ENCODE results near the gene GXYLT2.

Gene GXYLT2

DNA sequence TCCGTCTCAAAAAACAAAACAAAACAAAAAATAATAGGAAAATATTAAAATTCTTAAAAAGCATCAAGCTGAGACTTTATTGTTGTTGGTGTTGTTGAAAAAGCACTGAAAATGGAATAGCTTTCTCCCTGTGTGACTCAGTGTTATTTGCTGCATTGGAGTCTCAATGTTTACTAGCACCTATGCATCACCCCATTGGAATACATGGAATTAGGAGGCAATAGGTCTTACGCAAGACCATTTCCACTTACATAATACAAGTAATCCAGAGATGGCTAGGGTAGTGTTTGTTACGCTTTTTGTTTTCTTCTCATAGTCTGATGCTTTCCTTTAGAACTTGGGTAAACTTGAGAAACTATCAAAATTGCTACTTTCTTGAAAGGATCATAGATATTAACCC, 15.2 kb downstream of the GXYLT2 start:
- Histone ChIP-seq H3K79me2 (ENCODE audit: insufficient read depth, low read length) (peaks cover 88% of the 10 kb centered on the region), H3K4me1 (ENCODE audit: insufficient read depth, low read length) (no peaks in the 10 kb centered on the region), H4K20me1 (ENCODE audit: insufficient read depth, low read length) (peaks cover 16% of the 10 kb centered on the region; the same call in 1 of the 2 replicates), H3K9ac (ENCODE audit: low read depth, low read length) (no peak overlapping the region), H3K4me2 (ENCODE audit: insufficient read depth, low read length) (no peak overlapping the region), H3K27me3 (ENCODE audit: insufficient read depth, low read length, poor library complexity) (no peaks in the 10 kb centered on the region), H2AFZ (ENCODE audit: low read depth, low read length) (no peak overlapping the region), H3K27ac (ENCODE audit: low read length) (no peak overlapping the region), H3K36me3 (ENCODE audit: insufficient read depth, low read length) (peaks cover 34% of the 10 kb centered on the region), H3K4me3 (ENCODE audit: low read depth in 1 of 2, low read length in 2 of 2) (no peak overlapping the region), H3K9me3 (ENCODE audit: insufficient read depth, low read length, severe bottlenecking) (no peaks in the 10 kb centered on the region)
- DNase-seq (no peak), ATAC-seq (ENCODE audit: insufficient read depth, low read depth) (no peak)
- TF ChIP-seq, protein P1, sequence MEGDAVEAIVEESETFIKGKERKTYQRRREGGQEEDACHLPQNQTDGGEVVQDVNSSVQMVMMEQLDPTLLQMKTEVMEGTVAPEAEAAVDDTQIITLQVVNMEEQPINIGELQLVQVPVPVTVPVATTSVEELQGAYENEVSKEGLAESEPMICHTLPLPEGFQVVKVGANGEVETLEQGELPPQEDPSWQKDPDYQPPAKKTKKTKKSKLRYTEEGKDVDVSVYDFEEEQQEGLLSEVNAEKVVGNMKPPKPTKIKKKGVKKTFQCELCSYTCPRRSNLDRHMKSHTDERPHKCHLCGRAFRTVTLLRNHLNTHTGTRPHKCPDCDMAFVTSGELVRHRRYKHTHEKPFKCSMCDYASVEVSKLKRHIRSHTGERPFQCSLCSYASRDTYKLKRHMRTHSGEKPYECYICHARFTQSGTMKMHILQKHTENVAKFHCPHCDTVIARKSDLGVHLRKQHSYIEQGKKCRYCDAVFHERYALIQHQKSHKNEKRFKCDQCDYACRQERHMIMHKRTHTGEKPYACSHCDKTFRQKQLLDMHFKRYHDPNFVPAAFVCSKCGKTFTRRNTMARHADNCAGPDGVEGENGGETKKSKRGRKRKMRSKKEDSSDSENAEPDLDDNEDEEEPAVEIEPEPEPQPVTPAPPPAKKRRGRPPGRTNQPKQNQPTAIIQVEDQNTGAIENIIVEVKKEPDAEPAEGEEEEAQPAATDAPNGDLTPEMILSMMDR (IDR thresholded peaks at IDR 0.05; ENCODE audit: borderline replicate concordance, extremely low read depth, low read length, poor library complexity, severe bottlenecking): no peak
- TF ChIP-seq EZH2 (IDR thresholded peaks at IDR 0.05; ENCODE audit: borderline replicate concordance, low read depth, low read length, severe bottlenecking): no peak

DNA sequence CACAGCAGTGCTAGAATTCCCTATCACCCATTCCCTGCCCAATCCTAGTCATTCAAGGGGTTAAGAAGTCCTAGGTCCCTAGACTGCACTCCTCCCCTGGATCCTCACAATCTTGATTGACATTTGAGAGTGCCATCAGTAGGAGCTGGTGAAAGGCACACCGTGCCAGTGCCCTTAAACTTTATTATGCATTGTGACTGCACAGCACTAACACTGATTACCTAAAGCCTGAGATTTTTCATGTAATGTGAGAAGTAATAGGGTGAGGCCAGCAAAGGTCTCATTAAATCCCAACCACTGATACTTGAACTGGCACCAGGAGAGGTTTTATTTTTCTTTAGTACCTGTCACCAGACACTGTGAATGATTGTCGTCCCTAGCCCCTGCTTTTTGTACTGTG, 16.3 kb downstream of the GXYLT2 start:
- no peak overlapping the region for H3K4me2 ChIP-seq (ENCODE audit: insufficient read depth, low read length)
- H2AFZ ChIP-seq (ENCODE audit: low read depth, low read length): no peak overlapping the region
- ATAC-seq (ENCODE audit: insufficient read depth, low read depth) (no peak), DNase-seq (no peak)
- TF ChIP-seq, protein P1 (IDR thresholded peaks at IDR 0.05; ENCODE audit: borderline replicate concordance, extremely low read depth, low read length, poor library complexity, severe bottlenecking): no peak
- no peak for TF ChIP-seq EZH2 (IDR thresholded peaks at IDR 0.05; ENCODE audit: borderline replicate concordance, low read depth, low read length, severe bottlenecking)
- H4K20me1 ChIP-seq (ENCODE audit: insufficient read depth, low read length): peaks cover 16% of the 10 kb centered on the region; the same call in 1 of the 2 replicates
- no peak overlapping the region for H3K4me3 ChIP-seq (ENCODE audit: low read depth in 1 of 2, low read length in 2 of 2)
- H3K79me2 ChIP-seq (ENCODE audit: insufficient read depth, low read length): peaks cover 77% of the 10 kb centered on the region
- no peaks in the 10 kb centered on the region for H3K27me3 ChIP-seq (ENCODE audit: insufficient read depth, low read length, poor library complexity)
- peaks cover 34% of the 10 kb centered on the region for H3K36me3 ChIP-seq (ENCODE audit: insufficient read depth, low read length)
- no peak overlapping the region for H3K27ac ChIP-seq (ENCODE audit: low read length)
- H3K9me3 ChIP-seq (ENCODE audit: insufficient read depth, low read length, severe bottlenecking): no peaks in the 10 kb centered on the region
- no peak overlapping the region for H3K9ac ChIP-seq (ENCODE audit: low read depth, low read length)
- H3K4me1 ChIP-seq (ENCODE audit: insufficient read depth, low read length): no peaks in the 10 kb centered on the region

DNA sequence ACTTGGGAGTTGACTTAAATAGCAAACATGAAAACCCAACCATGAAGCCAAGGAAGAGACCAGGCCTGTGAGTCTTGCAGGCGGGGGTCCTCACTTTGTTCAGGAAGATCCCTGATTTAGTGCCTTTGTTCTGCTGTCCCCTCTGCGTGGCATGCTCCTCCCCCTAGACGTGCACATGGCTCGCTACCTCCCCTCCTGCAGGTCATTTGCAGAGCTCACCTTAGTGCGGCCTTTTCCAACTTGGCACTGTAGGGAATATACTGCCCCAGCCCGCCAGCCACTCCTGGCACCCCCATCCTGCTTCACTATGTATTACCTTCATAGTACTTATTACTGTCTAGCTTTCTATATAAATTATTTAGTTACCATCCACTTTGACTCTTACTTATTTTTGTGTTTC, 18.3 kb downstream of the GXYLT2 start:
- Histone ChIP-seq H3K27ac (ENCODE audit: low read length) (no peak overlapping the region), H3K4me2 (ENCODE audit: insufficient read depth, low read length) (no peak overlapping the region), H3K9me3 (ENCODE audit: insufficient read depth, low read length, severe bottlenecking) (no peaks in the 10 kb centered on the region), H3K79me2 (ENCODE audit: insufficient read depth, low read length) (peaks cover 69% of the 10 kb centered on the region), H3K27me3 (ENCODE audit: insufficient read depth, low read length, poor library complexity) (no peaks in the 10 kb centered on the region), H3K4me1 (ENCODE audit: insufficient read depth, low read length) (no peaks in the 10 kb centered on the region), H4K20me1 (ENCODE audit: insufficient read depth, low read length) (peaks cover 16% of the 10 kb centered on the region; the same call in 1 of the 2 replicates), H3K36me3 (ENCODE audit: insufficient read depth, low read length) (peaks cover 45% of the 10 kb centered on the region), H3K9ac (ENCODE audit: low read depth, low read length) (no peak overlapping the region), H3K4me3 (ENCODE audit: low read depth in 1 of 2, low read length in 2 of 2) (no peak overlapping the region), H2AFZ (ENCODE audit: low read depth, low read length) (no peak overlapping the region)
- DNase-seq (no peak), ATAC-seq (ENCODE audit: insufficient read depth, low read depth) (no peak)
- no peak for TF ChIP-seq EZH2 (IDR thresholded peaks at IDR 0.05; ENCODE audit: borderline replicate concordance, low read depth, low read length, severe bottlenecking)
- TF ChIP-seq, protein P1 (IDR thresholded peaks at IDR 0.05; ENCODE audit: borderline replicate concordance, extremely low read depth, low read length, poor library complexity, severe bottlenecking): no peak

All from DND-41 (cell line).